ENCODE measurements around the gene GPR158.
"Not testable (repeated sequence)": the region's sequence is repeated elsewhere in the genome, so short reads cannot be mapped to it uniquely, and the experiment has no call there.

The GPR158 gene

DNA sequence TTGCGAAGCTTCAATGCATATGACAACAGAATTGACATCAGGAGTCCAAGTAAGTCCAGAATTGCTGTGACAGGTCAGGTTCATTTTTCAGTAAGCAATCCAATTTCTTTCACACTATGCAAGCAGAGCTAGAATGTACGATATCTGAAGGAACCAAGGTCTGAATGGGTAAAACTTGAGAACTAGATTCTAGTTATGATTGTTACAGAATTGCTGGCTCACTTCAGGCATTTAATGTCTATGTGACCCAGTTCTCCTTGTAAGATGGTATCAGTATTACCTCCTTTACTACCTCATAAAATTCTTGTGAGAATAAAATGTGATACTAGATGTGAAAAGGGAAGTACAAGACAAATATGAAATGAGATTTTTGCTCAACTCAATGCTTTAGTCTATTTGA is 159.6 kb downstream of the GPR158 start:
- no peaks in the 10 kb centered on the region for H3K36me3 Mint-ChIP-seq (ENCODE audit: insufficient read depth)
- DNase-seq (ENCODE audit: low spot score in 2 of 2), result no peak
- no peak overlapping the region for H3K27ac Mint-ChIP-seq (ENCODE audit: low read depth)
- no peak for ATAC-seq (replicated peaks; ENCODE audit: extremely low read depth, poor library complexity, severe bottlenecking)
- H3K4me1 Mint-ChIP-seq, result no peaks in the 10 kb centered on the region
- H3K27me3 Mint-ChIP-seq, result no peaks in the 10 kb centered on the region
- no peak overlapping the region for H3K4me3 Mint-ChIP-seq
- no peaks in the 10 kb centered on the region for H3K9me3 Mint-ChIP-seq

DNA sequence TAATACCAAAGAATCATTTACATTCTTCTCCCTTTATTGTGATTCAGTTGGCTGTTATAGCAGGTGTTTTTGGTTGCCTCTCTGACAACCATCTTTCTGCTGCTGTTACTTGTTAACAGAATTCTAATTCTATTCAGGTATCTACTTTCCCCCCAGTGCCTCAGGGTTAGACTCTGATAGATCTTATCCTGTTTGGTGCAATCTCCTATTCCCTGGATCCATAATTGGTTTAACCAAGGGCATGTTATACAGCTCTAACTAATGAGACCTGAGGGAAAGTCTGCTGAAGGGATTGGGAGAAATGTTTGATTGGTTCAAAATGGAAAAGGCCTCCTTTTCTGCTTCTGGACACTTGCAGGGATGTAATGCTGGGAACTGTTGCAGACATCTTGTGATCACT is 161.5 kb downstream of the GPR158 start:
- no peaks in the 10 kb centered on the region for H3K27me3 Mint-ChIP-seq
- no peaks in the 10 kb centered on the region for H3K36me3 Mint-ChIP-seq (ENCODE audit: insufficient read depth)
- no peak overlapping the region for H3K4me3 Mint-ChIP-seq
- no peaks in the 10 kb centered on the region for H3K4me1 Mint-ChIP-seq
- H3K27ac Mint-ChIP-seq (ENCODE audit: low read depth), result no peak overlapping the region
- H3K9me3 Mint-ChIP-seq, result peaks cover 6% of the 10 kb centered on the region
- DNase-seq (ENCODE audit: low spot score in 2 of 2) (no peak), ATAC-seq (replicated peaks; ENCODE audit: extremely low read depth, poor library complexity, severe bottlenecking) (no peak)

DNA sequence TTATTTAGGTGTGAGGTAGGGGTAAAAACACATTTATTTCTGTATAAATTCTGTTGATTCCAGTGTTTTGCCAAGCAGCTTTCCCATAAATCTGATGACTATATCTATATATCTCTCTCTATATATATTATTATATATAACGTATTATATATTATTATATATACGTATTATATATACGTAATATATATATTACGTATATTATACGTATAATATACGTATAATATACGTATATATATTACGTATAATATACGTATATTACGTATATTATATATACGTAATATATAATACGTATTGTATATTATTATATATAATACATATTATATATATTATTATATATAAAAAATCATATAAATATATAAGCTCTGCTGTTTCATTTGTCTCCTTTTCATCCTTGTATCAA is 163.5 kb downstream of the GPR158 start:
- DNase-seq (ENCODE audit: low spot score in 2 of 2) (no peak), ATAC-seq (replicated peaks; ENCODE audit: extremely low read depth, poor library complexity, severe bottlenecking) (no peak)
- no peaks in the 10 kb centered on the region for H3K27me3 Mint-ChIP-seq
- peaks cover 13% of the 10 kb centered on the region for H3K9me3 Mint-ChIP-seq
- no peak overlapping the region for H3K4me3 Mint-ChIP-seq
- H3K4me1 Mint-ChIP-seq, result no peaks in the 10 kb centered on the region
- H3K36me3 Mint-ChIP-seq (ENCODE audit: insufficient read depth), result no peaks in the 10 kb centered on the region
- no peak overlapping the region for H3K27ac Mint-ChIP-seq (ENCODE audit: low read depth)

DNA sequence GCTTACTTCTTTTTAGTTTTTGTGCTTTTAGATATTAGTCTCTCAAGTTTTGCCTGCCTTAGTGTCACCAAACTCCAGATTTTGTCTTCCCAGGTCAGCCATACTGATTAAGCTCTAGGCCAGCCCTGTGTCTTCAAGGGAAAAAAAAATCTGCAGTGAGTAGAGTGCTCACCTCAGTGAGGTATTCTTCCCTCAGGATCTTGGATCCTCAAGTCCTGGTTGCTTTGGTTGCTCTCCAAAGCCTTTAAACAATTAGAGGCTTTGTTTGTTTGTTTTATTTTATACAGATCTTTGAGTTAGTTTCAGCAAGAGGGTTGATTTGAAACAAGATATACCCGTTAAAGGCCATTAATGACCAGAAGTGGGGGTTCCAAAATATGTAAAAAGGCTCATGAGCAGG is 165.2 kb downstream of the GPR158 start:
- H3K27ac Mint-ChIP-seq (ENCODE audit: low read depth), result no peak overlapping the region
- H3K4me1 Mint-ChIP-seq, result no peaks in the 10 kb centered on the region
- DNase-seq (ENCODE audit: low spot score in 2 of 2) (no peak), ATAC-seq (replicated peaks; ENCODE audit: extremely low read depth, poor library complexity, severe bottlenecking) (no peak)
- H3K27me3 Mint-ChIP-seq, result no peaks in the 10 kb centered on the region
- no peak overlapping the region for H3K4me3 Mint-ChIP-seq
- no peaks in the 10 kb centered on the region for H3K36me3 Mint-ChIP-seq (ENCODE audit: insufficient read depth)
- H3K9me3 Mint-ChIP-seq, result peaks cover 13% of the 10 kb centered on the region

DNA sequence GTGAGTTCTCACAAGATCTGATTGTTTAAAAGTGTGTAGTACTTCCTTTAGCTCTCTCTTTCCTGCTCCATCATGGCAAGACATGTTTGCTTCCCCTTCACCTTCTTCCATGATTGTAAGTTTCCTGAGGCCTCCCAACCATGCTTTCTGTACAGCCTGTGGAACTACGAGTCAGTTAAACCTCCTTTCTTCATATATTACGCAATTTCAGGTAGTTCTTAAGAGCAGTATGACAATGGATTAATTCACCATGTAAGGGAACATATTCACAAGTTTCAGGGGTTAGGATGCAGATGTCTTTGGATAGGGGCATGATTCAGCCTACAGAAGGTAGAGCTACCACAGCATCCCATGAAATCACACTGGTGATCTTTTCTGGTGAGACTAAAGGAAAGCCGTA is 174.7 kb downstream of the GPR158 start:
- Mint-ChIP-seq H3K27ac (ENCODE audit: low read depth) (no peak overlapping the region), H3K36me3 (ENCODE audit: insufficient read depth) (no peaks in the 10 kb centered on the region), H3K4me1 (no peaks in the 10 kb centered on the region), H3K9me3 (peaks cover 27% of the 10 kb centered on the region), H3K4me3 (no peak overlapping the region), H3K27me3 (no peaks in the 10 kb centered on the region)
- ATAC-seq (replicated peaks; ENCODE audit: extremely low read depth, poor library complexity, severe bottlenecking) (no peak), DNase-seq (ENCODE audit: low spot score in 2 of 2) (no peak)

DNA sequence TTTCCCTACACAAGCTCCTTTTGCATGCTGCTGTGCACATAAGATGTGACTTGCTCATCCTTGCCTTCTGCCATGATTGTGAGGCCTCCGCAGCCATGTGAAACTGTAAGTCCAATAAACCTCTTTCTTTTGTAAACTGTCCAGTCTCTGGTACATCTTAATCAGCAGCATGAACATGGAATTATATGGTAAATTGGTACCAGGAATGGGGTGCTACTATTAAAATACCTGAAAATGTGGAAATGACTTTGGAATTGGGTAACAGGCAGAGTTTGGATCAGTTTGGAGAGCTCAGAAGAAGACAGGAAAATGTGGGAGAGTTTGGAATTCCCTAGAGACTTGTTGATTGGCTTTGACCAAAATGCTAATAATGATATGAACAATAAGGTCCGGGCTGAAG is 181.8 kb downstream of the GPR158 start:
- H3K4me3 Mint-ChIP-seq, result no peak overlapping the region
- H3K36me3 Mint-ChIP-seq (ENCODE audit: insufficient read depth), result no peaks in the 10 kb centered on the region
- DNase-seq (ENCODE audit: low spot score in 2 of 2) (no peak), ATAC-seq (replicated peaks; ENCODE audit: extremely low read depth, poor library complexity, severe bottlenecking) (no peak)
- no peaks in the 10 kb centered on the region for H3K4me1 Mint-ChIP-seq
- peaks cover 56% of the 10 kb centered on the region for H3K9me3 Mint-ChIP-seq
- H3K27me3 Mint-ChIP-seq, result no peaks in the 10 kb centered on the region
- no peak overlapping the region for H3K27ac Mint-ChIP-seq (ENCODE audit: low read depth)

DNA sequence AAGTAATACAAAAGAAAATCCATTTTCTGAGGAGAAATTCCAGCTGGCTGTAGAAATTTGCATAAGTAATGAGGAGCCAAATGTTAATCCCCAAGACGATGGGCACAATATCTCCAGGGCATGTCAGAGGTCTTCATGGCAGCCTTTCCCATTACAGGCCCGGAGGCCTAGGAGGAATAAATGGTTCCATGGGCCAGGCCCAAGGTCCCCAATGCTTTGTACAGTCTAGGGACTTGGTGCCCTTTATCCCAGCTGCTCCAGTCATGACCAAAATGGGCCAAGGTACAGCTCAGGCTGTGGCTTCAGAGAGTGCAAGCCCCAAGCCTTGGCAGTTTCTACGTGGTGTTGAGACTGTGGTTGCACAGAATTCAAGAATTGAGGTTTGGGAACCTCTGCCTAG is 182.5 kb downstream of the GPR158 start:
- Mint-ChIP-seq H3K4me3 (no peak overlapping the region), H3K27me3 (no peaks in the 10 kb centered on the region), H3K9me3 (peaks cover 52% of the 10 kb centered on the region), H3K36me3 (ENCODE audit: insufficient read depth) (no peaks in the 10 kb centered on the region), H3K4me1 (no peaks in the 10 kb centered on the region), H3K27ac (ENCODE audit: low read depth) (no peak overlapping the region)
- ATAC-seq (replicated peaks; ENCODE audit: extremely low read depth, poor library complexity, severe bottlenecking), result no peak
- DNase-seq (ENCODE audit: low spot score in 2 of 2), result no peak

DNA sequence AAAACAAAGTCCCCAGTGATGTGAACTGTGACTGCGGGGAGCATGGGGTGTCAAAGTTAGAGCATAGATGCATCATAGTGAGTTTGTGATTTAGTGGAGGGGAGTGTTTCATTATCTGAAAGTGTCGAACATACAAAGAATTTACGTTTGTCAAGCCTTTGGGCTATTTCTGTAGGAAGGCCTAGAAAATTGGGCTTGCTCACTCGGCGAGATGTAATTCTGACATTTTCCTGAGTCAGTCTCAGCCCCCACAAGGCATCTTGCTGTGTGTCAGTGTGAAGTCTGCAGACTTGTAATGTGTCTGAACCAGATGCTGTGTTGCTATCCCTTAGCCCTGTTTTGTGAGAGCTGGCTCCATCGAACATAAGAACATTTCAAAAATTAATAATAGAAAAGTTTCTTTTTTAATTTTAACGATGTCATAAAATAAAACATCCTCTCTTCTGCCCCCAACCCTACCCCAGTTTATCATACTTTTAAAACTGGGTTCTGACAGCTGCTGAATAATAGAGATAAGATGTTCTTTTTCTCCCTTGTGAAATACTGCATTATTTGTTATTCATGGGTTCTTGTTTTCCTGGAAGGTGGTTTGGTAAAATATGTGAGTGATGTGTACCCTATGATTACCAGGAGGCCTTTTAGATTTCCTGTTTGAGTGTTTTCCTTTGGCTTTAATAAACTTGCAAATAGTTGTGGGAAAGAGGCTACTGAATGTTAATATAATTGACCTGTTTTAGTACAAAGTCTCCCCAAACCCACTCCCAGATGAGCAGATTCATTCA is 207.4 kb downstream of the GPR158 start:
- H3K9me3 Mint-ChIP-seq, result peaks cover 15% of the 10 kb centered on the region
- DNase-seq (ENCODE audit: low spot score in 2 of 2), result no peak
- no peak overlapping the region for H3K4me3 Mint-ChIP-seq
- no peaks in the 10 kb centered on the region for H3K36me3 Mint-ChIP-seq (ENCODE audit: insufficient read depth)
- H3K27ac Mint-ChIP-seq (ENCODE audit: low read depth), result no peak overlapping the region
- H3K27me3 Mint-ChIP-seq, result no peaks in the 10 kb centered on the region
- H3K4me1 Mint-ChIP-seq, result no peaks in the 10 kb centered on the region
- ATAC-seq (replicated peaks; ENCODE audit: extremely low read depth, poor library complexity, severe bottlenecking), result no peak

DNA sequence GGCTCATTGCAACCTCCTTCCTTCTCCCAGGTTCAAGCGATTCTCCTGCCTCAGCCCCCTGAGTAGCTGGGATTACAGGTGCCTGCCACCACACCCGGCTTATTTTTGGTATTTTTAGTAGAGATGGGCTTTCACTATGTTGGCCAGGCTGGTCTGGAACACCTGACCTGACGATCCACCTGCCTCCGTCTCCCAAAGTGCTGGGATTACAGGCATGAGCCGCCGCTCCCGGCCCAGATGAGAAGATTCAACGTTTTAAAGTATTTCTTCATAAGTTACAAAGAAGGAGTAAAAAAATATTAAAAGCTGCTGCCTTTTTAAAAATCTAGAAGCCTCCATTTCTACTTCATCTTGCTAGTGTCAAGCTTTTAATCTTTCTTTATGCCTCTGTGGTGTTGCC is 208.1 kb downstream of the GPR158 start:
- H3K4me3 Mint-ChIP-seq; ATAC-seq (replicated peaks; ENCODE audit: extremely low read depth, poor library complexity, severe bottlenecking): not testable (repeated sequence)

DNA sequence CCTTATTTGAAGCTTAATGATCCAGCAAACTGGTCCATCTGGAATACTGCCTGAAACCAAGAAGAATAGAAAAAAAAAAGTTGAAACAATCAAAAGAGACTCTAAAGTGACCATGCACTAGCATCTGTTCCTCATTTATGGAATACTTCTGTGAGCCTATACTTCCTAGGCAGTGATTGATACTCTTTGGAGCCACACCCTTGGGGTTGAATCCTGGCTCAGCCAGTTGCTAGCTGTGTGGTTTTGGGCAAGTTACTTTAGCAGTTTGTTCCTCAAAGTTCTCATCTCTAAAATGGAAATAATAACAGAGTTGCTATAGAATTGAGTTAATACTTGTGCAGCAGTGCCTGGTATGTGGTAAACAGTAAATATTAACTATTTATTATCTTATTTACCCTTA is 208.9 kb downstream of the GPR158 start:
- Mint-ChIP-seq H3K9me3 (peaks cover 15% of the 10 kb centered on the region), H3K4me1 (no peaks in the 10 kb centered on the region), H3K27me3 (no peaks in the 10 kb centered on the region), H3K27ac (ENCODE audit: low read depth) (no peak overlapping the region), H3K36me3 (ENCODE audit: insufficient read depth) (no peaks in the 10 kb centered on the region), H3K4me3 (no peak overlapping the region)
- ATAC-seq (replicated peaks; ENCODE audit: extremely low read depth, poor library complexity, severe bottlenecking), result no peak
- DNase-seq (ENCODE audit: low spot score in 2 of 2), result no peak

More for the DNA sequence above, 208.1 kb downstream of the GPR158 start:
- not testable (repeated sequence) for H3K36me3 Mint-ChIP-seq (ENCODE audit: insufficient read depth); DNase-seq (ENCODE audit: low spot score in 2 of 2); H3K27ac Mint-ChIP-seq (ENCODE audit: low read depth); H3K4me1 Mint-ChIP-seq; H3K27me3 Mint-ChIP-seq
- H3K9me3 Mint-ChIP-seq, result peaks cover 15% of the 10 kb centered on the region

DNA sequence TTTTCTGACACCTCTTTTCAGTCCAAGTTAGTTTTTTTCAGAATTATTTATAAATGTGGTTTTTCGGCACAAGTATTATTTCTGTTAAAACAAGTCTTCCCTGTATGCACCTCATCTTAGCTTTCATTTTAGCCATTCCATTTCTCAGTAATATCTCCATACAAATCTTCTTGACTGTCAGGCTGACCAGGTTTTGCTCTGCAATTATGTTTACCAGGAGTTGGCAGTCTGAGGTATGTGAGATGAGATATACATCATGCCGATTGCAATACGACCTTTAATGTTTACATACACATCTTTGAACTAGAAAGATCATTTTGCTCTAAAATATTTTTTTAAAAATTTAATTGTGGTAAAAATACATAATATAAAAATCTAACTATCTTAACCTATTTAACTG is 209.8 kb downstream of the GPR158 start:
- Mint-ChIP-seq H3K27ac (ENCODE audit: low read depth) (no peak overlapping the region), H3K36me3 (ENCODE audit: insufficient read depth) (no peaks in the 10 kb centered on the region), H3K4me3 (no peak overlapping the region), H3K9me3 (peaks cover 7% of the 10 kb centered on the region), H3K27me3 (no peaks in the 10 kb centered on the region), H3K4me1 (no peaks in the 10 kb centered on the region)
- ATAC-seq (replicated peaks; ENCODE audit: extremely low read depth, poor library complexity, severe bottlenecking), result no peak
- DNase-seq (ENCODE audit: low spot score in 2 of 2), result no peak

DNA sequence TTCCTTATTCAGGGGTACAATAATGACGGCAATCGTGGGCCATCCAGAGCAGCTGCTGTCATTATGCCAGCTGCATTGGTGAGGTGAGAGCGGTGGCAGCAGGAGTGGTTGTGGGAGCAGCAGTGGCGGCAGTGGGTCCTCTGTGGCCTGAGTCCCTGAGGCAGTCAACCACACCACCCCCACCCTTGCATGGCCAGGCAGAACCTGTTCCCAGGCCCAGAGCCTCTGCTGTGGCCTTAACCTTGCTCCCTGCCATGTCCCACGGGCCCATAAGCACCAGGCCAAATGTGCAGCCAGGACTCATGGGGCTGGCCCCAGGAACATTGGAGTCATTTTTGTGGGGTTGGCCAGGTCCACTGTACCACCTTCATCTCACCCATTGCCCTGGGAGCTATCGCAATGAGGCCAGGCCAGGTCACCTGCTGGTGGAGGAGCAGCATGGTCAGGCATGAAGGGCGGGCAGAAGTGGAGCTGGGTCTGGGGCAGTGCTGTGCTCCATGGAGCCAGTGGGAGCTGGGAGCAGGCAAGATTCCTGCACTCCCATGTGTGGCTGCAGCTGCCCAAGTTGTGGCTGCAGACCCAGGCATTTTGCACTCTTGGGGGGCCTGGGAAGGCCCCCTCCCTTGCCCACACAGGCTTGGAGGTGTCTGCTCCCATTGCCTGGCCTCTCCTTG is 213.5 kb downstream of the GPR158 start:
- no peak for DNase-seq (ENCODE audit: low spot score in 2 of 2)
- Mint-ChIP-seq H3K9me3 (peaks cover 16% of the 10 kb centered on the region), H3K36me3 (ENCODE audit: insufficient read depth) (no peaks in the 10 kb centered on the region), H3K4me3 (no peak overlapping the region), H3K4me1 (no peaks in the 10 kb centered on the region), H3K27me3 (no peaks in the 10 kb centered on the region), H3K27ac (ENCODE audit: low read depth) (no peak overlapping the region)
- no peak for ATAC-seq (replicated peaks; ENCODE audit: extremely low read depth, poor library complexity, severe bottlenecking)

DNA sequence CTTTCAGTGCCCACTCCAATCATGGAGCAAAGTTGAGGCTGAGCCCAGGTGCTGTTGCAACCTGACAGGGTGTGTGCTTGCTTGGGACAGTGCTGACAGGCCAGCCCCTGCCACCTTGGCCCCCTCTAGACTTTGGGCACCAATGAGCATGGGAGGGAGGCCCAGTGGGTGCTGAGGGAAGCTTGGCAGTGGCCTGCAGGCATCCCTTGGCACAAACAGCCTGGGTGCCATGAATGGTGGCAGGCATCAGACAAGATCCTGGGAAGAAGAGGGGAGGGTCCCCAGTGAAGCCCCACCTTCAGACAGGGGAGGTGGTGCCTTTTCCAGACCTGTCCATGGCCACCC is 214.0 kb downstream of the GPR158 start:
- Mint-ChIP-seq H3K36me3 (ENCODE audit: insufficient read depth) (no peaks in the 10 kb centered on the region), H3K4me3 (no peak overlapping the region), H3K4me1 (no peaks in the 10 kb centered on the region), H3K9me3 (peaks cover 17% of the 10 kb centered on the region), H3K27me3 (no peaks in the 10 kb centered on the region), H3K27ac (ENCODE audit: low read depth) (no peak overlapping the region)
- ATAC-seq (replicated peaks; ENCODE audit: extremely low read depth, poor library complexity, severe bottlenecking) (no peak), DNase-seq (ENCODE audit: low spot score in 2 of 2) (no peak)
